H1 (cell line): ENCODE data around the gene ZNF423. TPM values are rescaled to one million over a fixed set of nuclear protein-coding genes. Genes with fewer than 3 reads are reported as not detected.

Experiments
- KDM4A ChIP-seq: IDR thresholded peaks from one replicate; pipeline ENCODE4 v1.7.1; 2012; ENCODE audit warnings: low read depth, mild to moderate bottlenecking, moderate library complexity, low read length, inconsistent platforms; ENCODE audit not compliant: severe bottlenecking
- RAD21 ChIP-seq, 2 experiments: IDR thresholded peaks in 1 of 2; conservative IDR thresholded peaks in 1 of 2; 2 replicates each; pipeline ENCODE4 v1.6.1; 2011; ENCODE audit warnings: low read depth in 2 of 2, low read length in 2 of 2, improper control_type of control experiment in 1 of 2, inconsistent platforms in 1 of 2, mild to moderate bottlenecking in 1 of 2, moderate library complexity in 1 of 2
- SIN3A ChIP-seq, 2 experiments: IDR thresholded peaks in 1 of 2; conservative IDR thresholded peaks in 1 of 2; 2 replicates each; pipeline ENCODE4 v1.6.1; 2011 to 2012; ENCODE audit warnings: low read length in 2 of 2, improper control_type of control experiment in 1 of 2, low read depth in 1 of 2, mild to moderate bottlenecking in 1 of 2
- ZNF274 ChIP-seq: IDR thresholded peaks from 2 replicates; pipeline ENCODE4 v1.7.0; 2012; ENCODE audit warnings: low read length, borderline replicate concordance; ENCODE audit errors: extremely low read depth
- polyA plus RNA-seq, 7 experiments: library from polyadenylated mRNA; depleted of rRNA in 3 of 7; stranded (reverse) in 5 of 7; unstranded in 2 of 7; fragments of >200 nt in 5 of 7; fragments of 200-250 nt in 2 of 7; gene quantifications; 1 replicate in 5 of 7; 2 replicates in 1 of 7; 4 replicates in 1 of 7; pipeline versions ENCODE4 v1.2.1 to v1.2.3, GENCODE V29; 2011 to 2013; ENCODE audit warnings: missing spikeins in 2 of 7, mixed read lengths in 2 of 7
- total RNA-seq: library from RNA; stranded (reverse); fragmentation: NEBNext Ultra II Directional; extraction: Animal tissue kit (Norgen Biotek cat#: 25700); gene quantifications from 2 replicates; pipeline ENCODE4 v1.2.1, GENCODE V29; 2021
- TF ChIP-seq, protein P1 (sequence below): fragments of 300-600 bp; sonication (generic); IDR thresholded peaks from 2 replicates; pipeline ENCODE4 v1.7.1; 2012; ENCODE audit warnings: low read length, moderate library complexity, mild to moderate bottlenecking, inconsistent platforms; ENCODE audit not compliant: insufficient replicate concordance

The ZNF423 gene
- total and polyA plus RNA-seq, 2 of the 8 experiments (the other 6 are each of a cell fraction or from before 2014, with no cell fraction given), result 38.2 to 52.3 TPM

DNA sequence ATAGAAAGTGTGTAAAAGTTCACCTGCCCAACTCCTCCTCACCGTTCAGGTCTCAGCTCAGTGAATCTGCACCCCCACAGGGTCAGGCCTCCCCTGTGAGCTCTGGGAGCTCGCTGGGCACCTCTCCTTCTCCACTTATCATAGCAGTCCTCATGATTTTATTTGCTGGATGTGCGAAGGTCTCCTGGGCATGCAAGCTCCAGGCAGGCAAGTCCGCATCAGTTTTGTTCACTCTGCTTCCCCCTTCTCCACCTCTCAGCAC is 112.8 kb downstream of the ZNF423 start (continued):
- TF ChIP-seq RAD21 (IDR thresholded peaks at IDR 0.05 in 1 of 2, conservative IDR thresholded peaks at IDR 0.05 in 1 of 2; ENCODE audit: low read depth in 2 of 2, low read length in 2 of 2) (no peak), KDM4A (no peak), ZNF274 (no peak), SIN3A (conservative IDR thresholded peaks at IDR 0.05 in 1 of 2, IDR thresholded peaks at IDR 0.05 in 1 of 2; ENCODE audit: low read depth in 1 of 2, low read length in 2 of 2) (no peak)
- TF ChIP-seq, protein P1, sequence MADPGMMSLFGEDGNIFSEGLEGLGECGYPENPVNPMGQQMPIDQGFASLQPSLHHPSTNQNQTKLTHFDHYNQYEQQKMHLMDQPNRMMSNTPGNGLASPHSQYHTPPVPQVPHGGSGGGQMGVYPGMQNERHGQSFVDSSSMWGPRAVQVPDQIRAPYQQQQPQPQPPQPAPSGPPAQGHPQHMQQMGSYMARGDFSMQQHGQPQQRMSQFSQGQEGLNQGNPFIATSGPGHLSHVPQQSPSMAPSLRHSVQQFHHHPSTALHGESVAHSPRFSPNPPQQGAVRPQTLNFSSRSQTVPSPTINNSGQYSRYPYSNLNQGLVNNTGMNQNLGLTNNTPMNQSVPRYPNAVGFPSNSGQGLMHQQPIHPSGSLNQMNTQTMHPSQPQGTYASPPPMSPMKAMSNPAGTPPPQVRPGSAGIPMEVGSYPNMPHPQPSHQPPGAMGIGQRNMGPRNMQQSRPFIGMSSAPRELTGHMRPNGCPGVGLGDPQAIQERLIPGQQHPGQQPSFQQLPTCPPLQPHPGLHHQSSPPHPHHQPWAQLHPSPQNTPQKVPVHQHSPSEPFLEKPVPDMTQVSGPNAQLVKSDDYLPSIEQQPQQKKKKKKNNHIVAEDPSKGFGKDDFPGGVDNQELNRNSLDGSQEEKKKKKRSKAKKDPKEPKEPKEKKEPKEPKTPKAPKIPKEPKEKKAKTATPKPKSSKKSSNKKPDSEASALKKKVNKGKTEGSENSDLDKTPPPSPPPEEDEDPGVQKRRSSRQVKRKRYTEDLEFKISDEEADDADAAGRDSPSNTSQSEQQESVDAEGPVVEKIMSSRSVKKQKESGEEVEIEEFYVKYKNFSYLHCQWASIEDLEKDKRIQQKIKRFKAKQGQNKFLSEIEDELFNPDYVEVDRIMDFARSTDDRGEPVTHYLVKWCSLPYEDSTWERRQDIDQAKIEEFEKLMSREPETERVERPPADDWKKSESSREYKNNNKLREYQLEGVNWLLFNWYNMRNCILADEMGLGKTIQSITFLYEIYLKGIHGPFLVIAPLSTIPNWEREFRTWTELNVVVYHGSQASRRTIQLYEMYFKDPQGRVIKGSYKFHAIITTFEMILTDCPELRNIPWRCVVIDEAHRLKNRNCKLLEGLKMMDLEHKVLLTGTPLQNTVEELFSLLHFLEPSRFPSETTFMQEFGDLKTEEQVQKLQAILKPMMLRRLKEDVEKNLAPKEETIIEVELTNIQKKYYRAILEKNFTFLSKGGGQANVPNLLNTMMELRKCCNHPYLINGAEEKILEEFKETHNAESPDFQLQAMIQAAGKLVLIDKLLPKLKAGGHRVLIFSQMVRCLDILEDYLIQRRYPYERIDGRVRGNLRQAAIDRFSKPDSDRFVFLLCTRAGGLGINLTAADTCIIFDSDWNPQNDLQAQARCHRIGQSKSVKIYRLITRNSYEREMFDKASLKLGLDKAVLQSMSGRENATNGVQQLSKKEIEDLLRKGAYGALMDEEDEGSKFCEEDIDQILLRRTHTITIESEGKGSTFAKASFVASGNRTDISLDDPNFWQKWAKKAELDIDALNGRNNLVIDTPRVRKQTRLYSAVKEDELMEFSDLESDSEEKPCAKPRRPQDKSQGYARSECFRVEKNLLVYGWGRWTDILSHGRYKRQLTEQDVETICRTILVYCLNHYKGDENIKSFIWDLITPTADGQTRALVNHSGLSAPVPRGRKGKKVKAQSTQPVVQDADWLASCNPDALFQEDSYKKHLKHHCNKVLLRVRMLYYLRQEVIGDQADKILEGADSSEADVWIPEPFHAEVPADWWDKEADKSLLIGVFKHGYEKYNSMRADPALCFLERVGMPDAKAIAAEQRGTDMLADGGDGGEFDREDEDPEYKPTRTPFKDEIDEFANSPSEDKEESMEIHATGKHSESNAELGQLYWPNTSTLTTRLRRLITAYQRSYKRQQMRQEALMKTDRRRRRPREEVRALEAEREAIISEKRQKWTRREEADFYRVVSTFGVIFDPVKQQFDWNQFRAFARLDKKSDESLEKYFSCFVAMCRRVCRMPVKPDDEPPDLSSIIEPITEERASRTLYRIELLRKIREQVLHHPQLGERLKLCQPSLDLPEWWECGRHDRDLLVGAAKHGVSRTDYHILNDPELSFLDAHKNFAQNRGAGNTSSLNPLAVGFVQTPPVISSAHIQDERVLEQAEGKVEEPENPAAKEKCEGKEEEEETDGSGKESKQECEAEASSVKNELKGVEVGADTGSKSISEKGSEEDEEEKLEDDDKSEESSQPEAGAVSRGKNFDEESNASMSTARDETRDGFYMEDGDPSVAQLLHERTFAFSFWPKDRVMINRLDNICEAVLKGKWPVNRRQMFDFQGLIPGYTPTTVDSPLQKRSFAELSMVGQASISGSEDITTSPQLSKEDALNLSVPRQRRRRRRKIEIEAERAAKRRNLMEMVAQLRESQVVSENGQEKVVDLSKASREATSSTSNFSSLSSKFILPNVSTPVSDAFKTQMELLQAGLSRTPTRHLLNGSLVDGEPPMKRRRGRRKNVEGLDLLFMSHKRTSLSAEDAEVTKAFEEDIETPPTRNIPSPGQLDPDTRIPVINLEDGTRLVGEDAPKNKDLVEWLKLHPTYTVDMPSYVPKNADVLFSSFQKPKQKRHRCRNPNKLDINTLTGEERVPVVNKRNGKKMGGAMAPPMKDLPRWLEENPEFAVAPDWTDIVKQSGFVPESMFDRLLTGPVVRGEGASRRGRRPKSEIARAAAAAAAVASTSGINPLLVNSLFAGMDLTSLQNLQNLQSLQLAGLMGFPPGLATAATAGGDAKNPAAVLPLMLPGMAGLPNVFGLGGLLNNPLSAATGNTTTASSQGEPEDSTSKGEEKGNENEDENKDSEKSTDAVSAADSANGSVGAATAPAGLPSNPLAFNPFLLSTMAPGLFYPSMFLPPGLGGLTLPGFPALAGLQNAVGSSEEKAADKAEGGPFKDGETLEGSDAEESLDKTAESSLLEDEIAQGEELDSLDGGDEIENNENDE, result no peak
- TF ChIP-seq, all 59 proteins: peak for 0
